ENCODE data around the gene CDHR1.

The CDHR1 gene

DNA sequence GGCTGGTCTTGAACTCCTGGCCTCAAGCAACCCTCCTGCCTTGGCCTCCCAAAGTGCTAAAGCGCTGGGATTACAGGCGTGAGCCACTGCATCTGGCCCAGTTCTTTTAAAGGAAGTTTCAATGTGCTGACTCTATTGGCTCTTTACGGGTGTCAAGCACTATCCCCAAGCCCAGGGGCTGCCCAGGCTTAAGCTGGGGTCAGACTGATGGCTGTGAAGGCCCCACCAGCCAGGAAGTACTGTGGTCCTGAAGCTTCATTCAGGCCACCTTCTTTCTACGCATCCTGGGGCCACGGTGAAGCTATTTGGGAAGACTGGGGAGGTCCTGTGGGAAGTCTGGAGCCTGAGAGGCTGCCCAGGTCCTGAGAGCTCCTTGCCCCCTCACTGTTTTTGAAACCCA lies 12.7 kb upstream of the CDHR1 start:
- FAIRE-seq (no peak), DNase-seq (ENCODE audit: insufficient read length, low spot score) (no peak)
- TF ChIP-seq POLR2A (IDR thresholded peaks at IDR 0.05; ENCODE audit: low read depth, low read length): no peak

DNA sequence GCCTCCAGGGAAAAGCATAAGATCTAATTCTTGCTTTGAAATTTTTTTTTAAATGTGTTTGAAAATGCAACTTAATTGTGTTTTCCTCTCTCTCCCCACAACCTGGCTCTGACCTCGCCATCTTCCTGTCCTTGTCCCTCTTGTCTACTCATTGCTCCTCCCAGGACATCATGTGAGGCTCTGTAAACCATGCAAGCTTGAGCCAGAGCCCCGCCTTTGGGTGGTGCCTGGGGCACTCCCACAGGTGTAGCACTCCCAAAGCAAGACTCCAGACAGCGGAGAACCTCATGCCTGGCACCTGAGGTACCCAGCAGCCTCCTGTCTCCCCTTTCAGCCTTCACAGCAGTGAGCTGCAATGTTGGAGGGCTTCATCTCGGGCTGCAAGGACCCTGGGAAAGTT lies 9.8 kb upstream of the CDHR1 start:
- FAIRE-seq: no peak
- TF ChIP-seq POLR2A (IDR thresholded peaks at IDR 0.05; ENCODE audit: low read depth, low read length): no peak
- DNase-seq (ENCODE audit: insufficient read length, low spot score): no peak

DNA sequence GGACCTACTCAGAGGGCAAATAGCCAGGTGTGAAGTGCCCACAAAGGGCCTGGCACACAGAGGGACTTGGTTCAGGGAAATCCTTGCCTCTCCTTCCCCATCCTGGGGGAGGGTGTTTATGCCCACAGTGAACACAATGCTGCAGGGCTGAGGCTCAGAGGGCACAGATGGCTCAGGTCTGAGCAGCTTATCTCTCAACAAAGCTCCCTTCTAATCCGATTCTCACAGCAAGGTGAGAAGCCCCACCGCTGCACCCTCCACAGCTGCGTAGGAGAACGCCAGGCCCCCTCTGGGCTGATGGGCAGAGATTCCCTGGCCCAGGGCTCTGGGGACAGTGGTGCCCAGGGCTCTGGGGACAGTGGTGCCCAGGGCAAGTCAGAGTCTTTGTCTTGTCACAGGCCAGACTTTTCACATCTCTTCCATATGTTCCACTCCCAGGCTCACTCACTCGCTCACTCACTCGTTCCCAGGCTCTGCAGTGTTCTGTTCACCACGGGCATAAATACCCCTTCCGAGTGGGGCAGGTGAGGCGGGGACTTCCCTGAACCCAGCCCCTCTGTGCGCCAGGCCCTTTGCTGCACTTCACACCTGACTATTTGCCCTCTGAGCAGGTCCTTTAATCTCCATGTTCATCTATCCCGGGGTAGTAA lies 8.7 kb upstream of the CDHR1 start:
- no peak for DNase-seq (ENCODE audit: insufficient read length, low spot score)
- no peak for TF ChIP-seq POLR2A (IDR thresholded peaks at IDR 0.05; ENCODE audit: low read depth, low read length)
- FAIRE-seq: no peak

DNA sequence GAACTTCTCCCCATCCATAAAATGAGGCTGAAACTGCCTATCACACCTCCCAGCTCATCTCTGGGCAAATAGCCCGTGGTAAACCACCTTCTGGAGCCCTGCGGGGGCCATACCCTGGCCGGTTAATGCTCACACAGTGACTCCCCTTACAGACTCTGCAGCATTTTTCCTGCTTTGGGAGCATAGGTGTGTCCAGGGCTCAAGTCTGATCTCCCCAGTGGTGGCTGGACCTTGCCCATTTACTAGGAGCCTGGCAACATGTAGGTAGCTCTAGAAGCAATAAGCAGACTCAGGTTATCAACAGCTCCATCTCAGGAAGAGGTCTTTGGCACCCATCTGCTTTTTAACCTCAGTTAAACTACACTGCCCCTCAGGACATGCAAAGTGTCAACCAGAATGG lies 5.5 kb upstream of the CDHR1 start:
- FAIRE-seq (no peak), DNase-seq (ENCODE audit: insufficient read length, low spot score) (no peak)
- TF ChIP-seq POLR2A (IDR thresholded peaks at IDR 0.05; ENCODE audit: low read depth, low read length): no peak

DNA sequence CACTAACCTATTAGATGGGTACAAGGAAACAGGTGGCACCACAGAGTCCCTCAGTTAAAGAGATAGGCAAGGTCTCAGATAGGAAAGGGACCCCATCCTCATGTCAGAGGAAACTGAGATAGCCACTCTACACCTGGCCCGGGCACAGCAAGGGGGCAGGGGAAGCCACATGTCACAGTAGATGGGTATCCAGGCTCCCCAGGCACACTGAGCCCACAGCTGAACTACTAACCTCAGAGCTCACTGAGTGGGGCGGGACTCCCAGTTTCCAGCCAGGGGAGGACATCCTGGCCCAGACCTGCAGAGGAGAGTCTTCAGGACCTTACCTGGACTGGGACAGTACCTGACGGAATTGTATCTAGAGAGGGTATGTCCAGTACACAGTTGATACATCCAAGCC lies 3.7 kb upstream of the CDHR1 start:
- no peak for TF ChIP-seq POLR2A (IDR thresholded peaks at IDR 0.05; ENCODE audit: low read depth, low read length)
- no peak for FAIRE-seq
- DNase-seq (ENCODE audit: insufficient read length, low spot score): no peak

DNA sequence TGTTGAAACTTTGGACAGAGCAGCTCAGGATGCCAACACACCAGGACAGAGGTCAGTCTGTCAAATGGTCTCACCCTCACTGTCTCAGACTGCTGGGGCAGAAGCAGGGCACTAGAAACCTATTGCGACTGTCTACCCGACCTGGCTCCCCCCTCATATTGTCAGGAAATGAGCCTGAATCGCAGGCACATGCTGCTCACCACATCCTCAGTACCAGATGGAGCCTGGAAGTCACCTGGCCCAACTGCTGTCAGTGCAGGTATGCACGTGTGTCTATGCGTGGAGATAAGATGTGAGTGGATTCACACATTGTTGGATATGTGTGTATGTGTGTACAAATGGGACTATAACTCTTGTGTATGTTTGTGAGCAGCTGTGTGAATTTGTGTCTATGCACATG lies 3.2 kb upstream of the CDHR1 start:
- FAIRE-seq (no peak), DNase-seq (ENCODE audit: insufficient read length, low spot score) (no peak)
- TF ChIP-seq POLR2A (IDR thresholded peaks at IDR 0.05; ENCODE audit: low read depth, low read length): no peak

DNA sequence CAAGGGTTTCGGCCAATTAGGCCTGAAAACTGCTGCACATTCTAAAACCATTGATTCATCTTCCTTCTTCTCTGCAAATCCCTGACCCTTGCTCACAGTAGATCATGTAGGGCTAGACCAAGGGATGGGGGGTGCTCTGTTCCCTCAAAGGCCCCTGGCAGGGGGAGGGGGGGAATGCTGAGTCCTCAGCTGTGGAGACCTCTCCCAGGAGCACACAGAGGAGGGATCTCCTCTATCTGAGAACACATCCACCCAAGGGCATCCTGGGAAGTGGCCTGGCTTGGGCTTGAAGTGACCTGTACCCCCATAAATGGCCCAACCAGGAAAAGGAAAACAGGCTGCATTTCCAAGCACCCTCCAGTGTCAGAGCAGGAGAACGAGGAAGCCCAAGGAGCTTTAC lies 1.0 kb upstream of the CDHR1 start:
- no peak for TF ChIP-seq POLR2A (IDR thresholded peaks at IDR 0.05; ENCODE audit: low read depth, low read length)
- DNase-seq (ENCODE audit: insufficient read length, low spot score) (no peak), FAIRE-seq (no peak)

DNA sequence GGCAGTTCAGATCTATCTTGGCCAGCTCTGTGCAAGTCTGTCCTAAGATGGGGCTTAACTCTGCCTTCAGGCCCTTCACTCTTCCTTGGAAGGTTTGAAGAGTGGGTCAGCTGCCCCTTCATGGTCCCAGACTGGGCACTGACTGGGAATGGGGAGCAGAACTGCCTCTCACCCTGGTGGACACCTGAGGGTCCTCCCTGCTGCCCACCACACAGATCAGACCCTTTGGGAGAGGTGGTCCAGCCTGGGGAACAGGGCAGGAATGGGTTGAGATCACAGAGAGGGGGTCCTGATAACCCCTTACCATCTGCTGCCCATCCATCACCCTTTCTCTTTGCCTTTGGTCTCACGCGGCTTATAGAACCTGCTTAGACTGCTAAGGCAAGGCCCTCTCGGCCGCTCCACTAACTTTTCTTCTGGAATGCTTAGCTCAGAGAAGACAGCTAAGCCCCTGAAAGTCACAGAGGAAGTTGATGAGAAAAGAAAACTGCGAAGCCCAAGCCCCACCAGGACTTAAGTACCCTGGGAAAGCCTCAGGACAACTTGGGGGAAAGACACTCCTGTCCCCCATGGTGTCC lies 402 bp upstream of the CDHR1 start:
- DNase-seq (ENCODE audit: insufficient read length, low spot score) (no peak), FAIRE-seq (no peak)
- no peak for TF ChIP-seq POLR2A (IDR thresholded peaks at IDR 0.05; ENCODE audit: low read depth, low read length)

DNA sequence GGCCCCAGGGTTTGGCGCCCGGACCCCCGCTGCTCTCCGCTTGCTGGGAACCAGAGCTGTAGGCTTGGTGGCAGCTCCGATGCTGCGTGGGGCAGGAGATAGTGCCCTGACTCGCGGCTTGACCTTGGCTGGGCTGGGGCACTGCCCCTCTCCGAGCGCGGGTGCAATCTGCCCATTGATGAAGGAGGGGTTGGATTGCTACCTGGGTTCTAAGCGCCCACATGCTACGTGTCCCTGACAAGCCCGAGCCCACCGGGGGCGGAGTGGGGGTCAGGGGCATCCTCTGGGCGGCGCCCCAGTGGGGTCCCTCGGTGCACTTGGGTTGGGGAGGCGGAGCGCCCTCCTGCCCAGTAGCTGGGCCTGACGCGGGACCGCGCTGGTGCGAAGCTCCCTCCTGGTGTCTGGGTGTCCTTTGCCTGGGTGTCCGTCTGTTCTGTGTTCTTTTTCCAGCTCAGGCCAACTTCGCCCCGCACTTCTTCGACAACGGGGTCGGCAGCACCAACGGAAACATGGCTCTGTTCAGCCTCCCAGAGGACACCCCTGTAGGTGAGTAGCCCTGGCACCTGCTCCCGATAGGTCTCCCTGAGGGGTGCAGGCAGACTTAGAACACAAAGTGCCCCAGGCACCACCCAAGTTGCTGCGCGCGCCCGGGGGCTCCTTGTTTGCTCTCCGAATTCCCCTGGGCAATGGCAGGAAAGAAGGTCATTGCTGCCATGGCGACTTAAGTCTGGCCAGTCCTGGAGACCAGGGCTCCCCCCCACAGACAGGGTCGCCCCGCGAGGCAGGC lies 900 bp downstream of the CDHR1 start:
- FAIRE-seq (no peak), DNase-seq (ENCODE audit: insufficient read length, low spot score) (no peak)
- no peak for TF ChIP-seq POLR2A (IDR thresholded peaks at IDR 0.05; ENCODE audit: low read depth, low read length)

DNA sequence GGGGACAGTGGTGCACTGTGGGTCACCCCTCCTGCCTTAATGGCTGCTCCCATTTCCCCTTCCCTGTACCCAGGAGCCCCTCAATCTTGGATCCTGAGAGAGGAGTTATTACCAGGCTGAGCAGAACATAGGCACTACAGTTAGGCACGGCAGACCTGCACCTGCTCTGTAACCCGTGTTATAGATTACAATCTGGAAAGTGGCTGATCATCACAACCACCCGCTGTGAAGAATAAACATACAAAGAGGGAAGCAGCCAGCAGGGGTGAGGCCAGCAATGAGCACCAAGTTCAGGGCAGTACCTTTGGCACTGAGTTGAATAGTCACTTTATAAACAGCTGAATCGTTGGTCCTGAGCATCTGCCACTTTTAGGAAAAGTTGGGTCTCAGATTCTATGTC lies 1.7 kb downstream of the CDHR1 start:
- FAIRE-seq: no peak
- TF ChIP-seq POLR2A (IDR thresholded peaks at IDR 0.05; ENCODE audit: low read depth, low read length): no peak
- peak; percentile 68 for DNase-seq (ENCODE audit: insufficient read length, low spot score)

DNA sequence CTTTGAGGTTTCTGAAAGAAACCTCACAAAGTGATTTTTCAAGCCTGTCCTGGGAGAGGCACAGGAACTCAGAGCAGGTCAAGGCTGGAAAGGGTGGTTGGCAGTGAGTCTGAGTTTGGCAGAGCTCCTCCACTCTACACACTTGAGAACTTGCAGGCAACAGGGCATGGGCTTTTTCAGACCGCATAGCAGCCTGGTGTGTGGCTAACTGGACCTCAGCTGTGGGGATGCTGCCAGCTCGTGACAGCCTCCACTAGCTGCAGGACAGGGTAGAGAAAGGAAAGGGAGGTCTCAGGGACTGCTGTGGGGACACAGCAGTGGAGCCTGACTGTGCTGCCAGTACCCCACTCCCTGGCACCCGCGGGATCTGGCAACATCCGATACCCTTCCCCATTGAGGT lies 2.6 kb downstream of the CDHR1 start:
- TF ChIP-seq POLR2A (IDR thresholded peaks at IDR 0.05; ENCODE audit: low read depth, low read length): no peak
- no peak for FAIRE-seq

DNA sequence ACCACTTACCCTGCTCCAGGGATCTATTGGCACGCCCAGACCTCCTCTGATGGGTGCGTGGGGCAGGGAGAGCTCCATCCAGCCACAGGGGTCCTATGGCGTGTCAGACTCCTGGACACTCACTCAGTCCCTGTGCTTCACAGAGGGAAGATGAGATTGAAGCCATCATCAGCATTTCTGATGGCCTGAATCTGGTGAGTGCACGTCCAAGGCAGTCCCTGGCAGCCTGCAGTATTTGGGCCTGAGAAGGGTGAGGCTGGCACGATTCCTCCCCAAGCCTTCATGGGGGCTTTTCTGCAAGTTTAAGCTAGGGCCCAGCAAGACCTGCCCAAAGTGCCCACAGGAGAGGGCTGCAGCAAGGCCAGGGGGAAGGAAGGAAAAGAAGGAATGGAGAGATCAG lies 3.3 kb downstream of the CDHR1 start:
- DNase-seq (ENCODE audit: insufficient read length, low spot score) (no peak), FAIRE-seq (no peak)
- TF ChIP-seq POLR2A (IDR thresholded peaks at IDR 0.05; ENCODE audit: low read depth, low read length): no peak

More for the DNA sequence above, 2.6 kb downstream of the CDHR1 start:
- DNase-seq (ENCODE audit: insufficient read length, low spot score): no peak

DNA sequence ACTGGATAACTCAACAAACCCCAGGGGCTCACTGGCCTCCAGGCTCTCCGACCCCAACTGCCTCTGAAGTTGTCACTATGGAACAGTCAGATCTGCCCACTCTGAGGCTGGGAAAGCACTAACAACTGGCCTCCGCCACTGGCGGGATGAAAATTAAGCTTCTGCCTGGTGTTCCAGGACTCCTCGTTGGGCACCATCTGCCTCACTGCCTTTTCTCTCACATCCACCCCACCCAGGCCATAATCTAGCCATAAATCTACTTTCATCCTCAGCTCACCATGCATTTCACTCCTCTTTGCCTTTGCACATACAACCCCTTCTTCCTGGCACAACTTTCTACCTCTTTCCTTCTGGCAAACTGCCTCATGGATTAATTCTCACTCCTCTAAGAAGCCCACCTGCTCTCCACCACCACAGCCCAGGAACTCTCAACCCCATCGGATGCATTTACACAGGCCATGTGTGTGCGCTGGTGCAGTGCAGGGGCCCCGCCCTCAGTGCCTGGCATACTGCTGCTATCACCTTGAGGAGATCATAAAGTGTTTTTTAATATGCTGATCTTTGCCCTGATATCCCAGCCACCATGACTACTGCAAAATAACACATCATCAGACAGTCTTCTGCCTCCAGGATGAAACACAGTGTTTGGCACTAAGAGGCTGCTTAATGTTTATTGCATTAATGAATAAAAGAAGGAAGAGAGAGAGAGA lies 4.0 kb downstream of the CDHR1 start:
- FAIRE-seq (no peak), DNase-seq (ENCODE audit: insufficient read length, low spot score) (no peak)
- TF ChIP-seq POLR2A (IDR thresholded peaks at IDR 0.05; ENCODE audit: low read depth, low read length): no peak

DNA sequence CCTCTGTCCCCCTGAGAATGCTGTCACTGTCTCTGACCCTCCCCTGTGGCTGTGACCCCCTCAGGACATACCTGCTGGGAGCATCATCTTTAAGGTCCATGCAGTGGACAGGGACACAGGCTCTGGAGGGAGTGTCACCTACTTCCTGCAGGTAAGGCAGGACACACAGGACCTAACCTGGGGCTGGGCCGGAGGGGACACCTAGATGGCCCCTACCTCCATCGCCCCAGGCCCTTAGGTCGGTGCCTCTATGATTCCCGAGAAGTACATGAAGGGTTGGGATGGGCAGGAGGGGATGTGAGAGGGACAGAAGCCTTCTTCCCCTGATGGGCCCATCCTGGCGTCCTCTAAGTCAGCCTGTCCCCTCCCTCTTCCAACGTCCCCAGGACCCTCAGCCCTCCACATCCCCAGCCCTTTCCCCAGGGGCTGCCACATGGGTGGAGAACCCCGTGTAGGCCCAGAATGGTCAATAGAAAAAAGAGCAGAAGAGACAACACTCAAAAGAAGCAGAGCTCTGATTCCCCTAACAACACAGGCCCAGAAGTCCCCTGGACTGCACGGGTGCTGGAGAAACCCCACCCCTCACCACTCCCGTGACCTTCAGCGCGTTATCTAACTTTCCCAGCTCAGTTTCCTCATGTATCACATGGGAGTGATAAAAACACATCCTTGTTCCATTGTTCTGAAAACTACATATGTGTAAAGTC lies 6.4 kb downstream of the CDHR1 start:
- TF ChIP-seq POLR2A (IDR thresholded peaks at IDR 0.05; ENCODE audit: low read depth, low read length): no peak
- no peak for DNase-seq (ENCODE audit: insufficient read length, low spot score)
- no peak for FAIRE-seq

Data from H54 (cell line).